Stimulated activated CD8-positive, alpha-beta memory T cell treated with anti-CD3 and anti-CD28 coated beads, Interleukin-2, amount 100 ng/mL, for 1 hour (primary cell): ENCODE results near the gene ATP6V1G2.

ENCODE experiments used
- DNase-seq, 2 donors: peaks; one replicate each; pipeline ENCODE4 v3.0.0-alpha.2; 2020; ENCODE audit warnings: low read depth in 2 of 2

ATP6V1G2 gene

DNA sequence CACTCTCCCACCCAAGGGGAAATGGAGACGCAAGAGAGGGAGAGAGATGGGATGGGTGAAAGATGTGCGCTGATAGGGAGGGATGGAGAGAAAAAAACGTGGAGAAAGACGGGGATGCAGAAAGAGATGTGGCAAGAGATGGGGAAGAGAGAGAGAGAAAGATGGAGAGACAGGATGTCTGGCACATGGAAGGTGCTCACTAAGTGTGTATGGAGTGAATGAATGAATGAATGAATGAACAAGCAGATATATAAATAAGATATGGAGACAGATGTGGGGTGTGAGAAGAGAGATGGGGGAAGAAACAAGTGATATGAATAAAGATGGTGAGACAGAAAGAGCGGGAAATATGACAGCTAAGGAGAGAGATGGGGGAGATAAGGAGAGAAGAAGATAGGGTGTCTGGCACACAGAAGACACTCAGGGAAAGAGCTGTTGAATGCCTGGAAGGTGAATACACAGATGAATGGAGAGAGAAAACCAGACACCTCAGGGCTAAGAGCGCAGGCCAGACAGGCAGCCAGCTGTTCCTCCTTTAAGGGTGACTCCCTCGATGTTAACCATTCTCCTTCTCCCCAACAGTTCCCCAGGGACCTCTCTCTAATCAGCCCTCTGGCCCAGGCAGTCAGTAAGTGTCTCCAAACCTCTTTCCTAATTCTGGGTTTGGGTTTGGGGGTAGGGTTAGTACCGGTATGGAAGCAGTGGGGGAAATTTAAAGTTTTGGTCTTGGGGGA, 29.7 kb upstream of the ATP6V1G2 start:
- DNase-seq = no peak

DNA sequence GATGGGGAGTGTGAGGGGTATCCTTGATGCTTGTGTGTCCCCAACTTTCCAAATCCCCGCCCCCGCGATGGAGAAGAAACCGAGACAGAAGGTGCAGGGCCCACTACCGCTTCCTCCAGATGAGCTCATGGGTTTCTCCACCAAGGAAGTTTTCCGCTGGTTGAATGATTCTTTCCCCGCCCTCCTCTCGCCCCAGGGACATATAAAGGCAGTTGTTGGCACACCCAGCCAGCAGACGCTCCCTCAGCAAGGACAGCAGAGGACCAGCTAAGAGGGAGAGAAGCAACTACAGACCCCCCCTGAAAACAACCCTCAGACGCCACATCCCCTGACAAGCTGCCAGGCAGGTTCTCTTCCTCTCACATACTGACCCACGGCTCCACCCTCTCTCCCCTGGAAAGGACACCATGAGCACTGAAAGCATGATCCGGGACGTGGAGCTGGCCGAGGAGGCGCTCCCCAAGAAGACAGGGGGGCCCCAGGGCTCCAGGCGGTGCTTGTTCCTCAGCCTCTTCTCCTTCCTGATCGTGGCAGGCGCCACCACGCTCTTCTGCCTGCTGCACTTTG, 29.0 kb upstream of the ATP6V1G2 start, which contains the start of gene TNF:
Gene TNF, plus strand, starts transcription at position 231 of the 567 bp plus-strand sequence. Its CDS starts 177 bp downstream, at position 408.
- DNase-seq = peak in 1 of 2 donors; percentile 72

DNA sequence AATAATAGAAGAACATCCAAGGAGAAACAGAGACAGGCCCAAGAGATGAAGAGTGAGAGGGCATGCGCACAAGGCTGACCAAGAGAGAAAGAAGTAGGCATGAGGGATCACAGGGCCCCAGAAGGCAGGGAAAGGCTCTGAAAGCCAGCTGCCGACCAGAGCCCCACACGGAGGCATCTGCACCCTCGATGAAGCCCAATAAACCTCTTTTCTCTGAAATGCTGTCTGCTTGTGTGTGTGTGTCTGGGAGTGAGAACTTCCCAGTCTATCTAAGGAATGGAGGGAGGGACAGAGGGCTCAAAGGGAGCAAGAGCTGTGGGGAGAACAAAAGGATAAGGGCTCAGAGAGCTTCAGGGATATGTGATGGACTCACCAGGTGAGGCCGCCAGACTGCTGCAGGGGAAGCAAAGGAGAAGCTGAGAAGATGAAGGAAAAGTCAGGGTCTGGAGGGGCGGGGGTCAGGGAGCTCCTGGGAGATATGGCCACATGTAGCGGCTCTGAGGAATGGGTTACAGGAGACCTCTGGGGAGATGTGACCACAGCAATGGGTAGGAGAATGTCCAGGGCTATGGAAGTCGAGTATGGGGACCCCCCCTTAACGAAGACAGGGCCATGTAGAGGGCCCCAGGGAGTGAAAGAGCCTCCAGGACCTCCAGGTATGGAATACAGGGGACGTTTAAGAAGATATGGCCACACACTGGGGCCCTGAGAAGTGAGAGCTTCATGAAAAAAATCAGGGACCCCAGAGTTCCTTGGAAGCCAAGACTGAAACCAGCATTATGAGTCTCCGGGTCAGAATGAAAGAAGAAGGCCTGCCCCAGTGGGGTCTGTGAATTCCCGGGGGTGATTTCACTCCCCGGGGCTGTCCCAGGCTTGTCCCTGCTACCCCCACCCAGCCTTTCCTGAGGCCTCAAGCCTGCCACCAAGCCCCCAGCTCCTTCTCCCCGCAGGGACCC, 28.0 kb upstream of the ATP6V1G2 start:
- no peak for DNase-seq

DNA sequence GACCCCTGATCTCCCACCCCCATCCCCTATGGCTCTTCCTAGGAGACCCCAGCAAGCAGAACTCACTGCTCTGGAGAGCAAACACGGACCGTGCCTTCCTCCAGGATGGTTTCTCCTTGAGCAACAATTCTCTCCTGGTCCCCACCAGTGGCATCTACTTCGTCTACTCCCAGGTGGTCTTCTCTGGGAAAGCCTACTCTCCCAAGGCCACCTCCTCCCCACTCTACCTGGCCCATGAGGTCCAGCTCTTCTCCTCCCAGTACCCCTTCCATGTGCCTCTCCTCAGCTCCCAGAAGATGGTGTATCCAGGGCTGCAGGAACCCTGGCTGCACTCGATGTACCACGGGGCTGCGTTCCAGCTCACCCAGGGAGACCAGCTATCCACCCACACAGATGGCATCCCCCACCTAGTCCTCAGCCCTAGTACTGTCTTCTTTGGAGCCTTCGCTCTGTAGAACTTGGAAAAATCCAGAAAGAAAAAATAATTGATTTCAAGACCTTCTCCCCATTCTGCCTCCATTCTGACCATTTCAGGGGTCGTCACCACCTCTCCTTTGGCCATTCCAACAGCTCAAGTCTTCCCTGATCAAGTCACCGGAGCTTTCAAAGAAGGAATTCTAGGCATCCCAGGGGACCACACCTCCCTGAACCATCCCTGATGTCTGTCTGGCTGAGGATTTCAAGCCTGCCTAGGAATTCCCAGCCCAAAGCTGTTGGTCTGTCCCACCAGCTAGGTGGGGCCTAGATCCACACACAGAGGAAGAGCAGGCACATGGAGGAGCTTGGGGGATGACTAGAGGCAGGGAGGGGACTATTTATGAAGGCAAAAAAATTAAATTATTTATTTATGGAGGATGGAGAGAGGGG, 27.1 kb upstream of the ATP6V1G2 start:
- DNase-seq = no peak

DNA sequence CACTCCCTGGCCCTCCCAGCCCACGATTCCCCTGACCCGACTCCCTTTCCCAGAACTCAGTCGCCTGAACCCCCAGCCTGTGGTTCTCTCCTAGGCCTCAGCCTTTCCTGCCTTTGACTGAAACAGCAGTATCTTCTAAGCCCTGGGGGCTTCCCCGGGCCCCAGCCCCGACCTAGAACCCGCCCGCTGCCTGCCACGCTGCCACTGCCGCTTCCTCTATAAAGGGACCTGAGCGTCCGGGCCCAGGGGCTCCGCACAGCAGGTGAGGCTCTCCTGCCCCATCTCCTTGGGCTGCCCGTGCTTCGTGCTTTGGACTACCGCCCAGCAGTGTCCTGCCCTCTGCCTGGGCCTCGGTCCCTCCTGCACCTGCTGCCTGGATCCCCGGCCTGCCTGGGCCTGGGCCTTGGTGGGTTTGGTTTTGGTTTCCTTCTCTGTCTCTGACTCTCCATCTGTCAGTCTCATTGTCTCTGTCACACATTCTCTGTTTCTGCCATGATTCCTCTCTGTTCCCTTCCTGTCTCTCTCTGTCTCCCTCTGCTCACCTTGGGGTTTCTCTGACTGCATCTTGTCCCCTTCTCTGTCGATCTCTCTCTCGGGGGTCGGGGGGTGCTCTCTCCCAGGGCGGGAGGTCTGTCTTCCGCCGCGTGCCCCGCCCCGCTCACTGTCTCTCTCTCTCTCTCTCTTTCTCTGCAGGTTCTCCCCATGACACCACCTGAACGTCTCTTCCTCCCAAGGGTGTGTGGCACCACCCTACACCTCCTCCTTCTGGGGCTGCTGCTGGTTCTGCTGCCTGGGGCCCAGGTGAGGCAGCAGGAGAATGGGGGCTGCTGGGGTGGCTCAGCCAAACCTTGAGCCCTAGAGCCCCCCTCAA, 25.9 kb upstream of the ATP6V1G2 start, which contains the start of gene LTA:
Gene LTA, plus strand, starts transcription at position 249 of the 871 bp plus-strand sequence. Its CDS starts 454 bp downstream, at position 703.
- DNase-seq = peak in 1 of 2 donors; percentile 62

DNA sequence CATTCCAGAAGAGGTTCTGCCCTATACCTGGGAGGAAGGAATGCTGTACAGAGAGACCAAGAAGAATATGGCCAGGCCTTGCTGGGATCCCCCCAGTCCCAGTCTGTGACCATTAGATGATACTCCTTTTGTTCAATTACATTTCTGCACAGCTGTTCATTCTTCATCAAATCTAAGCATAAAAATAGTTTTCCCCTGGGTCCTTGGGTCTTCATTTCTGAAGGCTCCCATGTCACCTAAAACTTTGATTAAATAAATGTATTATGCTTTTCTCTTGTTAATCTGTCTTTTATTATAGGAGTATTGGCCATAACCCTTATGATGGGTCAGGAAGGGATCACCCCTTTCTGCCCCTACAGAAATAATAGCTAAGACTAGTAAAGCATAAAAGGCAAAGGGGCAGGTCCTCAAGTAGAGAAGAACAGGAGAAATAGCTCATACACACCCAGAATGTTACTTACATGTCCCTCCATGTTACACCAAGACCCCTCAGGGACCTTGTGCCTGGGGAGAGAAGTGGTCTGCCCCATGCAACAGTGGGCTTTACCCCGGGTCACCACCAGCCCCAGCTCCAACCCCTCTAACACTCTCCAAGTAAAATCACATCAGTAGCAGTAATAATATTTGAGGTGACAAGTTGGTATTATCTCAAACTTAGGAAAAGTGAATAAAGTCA, 23.6 kb upstream of the ATP6V1G2 start:
- no peak for DNase-seq

DNA sequence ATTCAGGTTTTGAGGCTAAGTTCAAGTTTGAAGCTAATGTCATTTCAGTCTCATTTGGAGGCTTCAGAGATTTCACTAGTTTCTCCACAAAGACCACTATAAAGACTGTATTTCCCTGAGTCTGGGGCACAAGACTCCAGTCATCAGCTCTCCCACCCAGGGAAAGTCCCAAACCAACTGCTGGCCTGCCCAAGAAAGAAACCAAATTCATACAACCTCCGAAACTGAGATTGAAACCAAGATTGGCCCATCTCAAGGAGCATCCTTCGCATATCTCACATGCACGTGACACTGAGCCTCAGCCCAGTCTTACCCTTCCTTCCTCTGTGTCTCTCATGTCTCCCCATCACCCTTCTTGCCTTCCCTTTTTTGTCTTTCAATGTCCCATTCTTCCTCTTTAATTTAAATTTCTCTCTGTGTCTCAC, 22.1 kb upstream of the ATP6V1G2 start:
- no peak for DNase-seq

GRCh38 chr6:31567531-31568370, 21.3 kb upstream of the ATP6V1G2 start:
- DNase-seq = no peak

GRCh38 chr6:31560697-31561058, 14.3 kb upstream of the ATP6V1G2 start:
- DNase-seq = no peak

DNA sequence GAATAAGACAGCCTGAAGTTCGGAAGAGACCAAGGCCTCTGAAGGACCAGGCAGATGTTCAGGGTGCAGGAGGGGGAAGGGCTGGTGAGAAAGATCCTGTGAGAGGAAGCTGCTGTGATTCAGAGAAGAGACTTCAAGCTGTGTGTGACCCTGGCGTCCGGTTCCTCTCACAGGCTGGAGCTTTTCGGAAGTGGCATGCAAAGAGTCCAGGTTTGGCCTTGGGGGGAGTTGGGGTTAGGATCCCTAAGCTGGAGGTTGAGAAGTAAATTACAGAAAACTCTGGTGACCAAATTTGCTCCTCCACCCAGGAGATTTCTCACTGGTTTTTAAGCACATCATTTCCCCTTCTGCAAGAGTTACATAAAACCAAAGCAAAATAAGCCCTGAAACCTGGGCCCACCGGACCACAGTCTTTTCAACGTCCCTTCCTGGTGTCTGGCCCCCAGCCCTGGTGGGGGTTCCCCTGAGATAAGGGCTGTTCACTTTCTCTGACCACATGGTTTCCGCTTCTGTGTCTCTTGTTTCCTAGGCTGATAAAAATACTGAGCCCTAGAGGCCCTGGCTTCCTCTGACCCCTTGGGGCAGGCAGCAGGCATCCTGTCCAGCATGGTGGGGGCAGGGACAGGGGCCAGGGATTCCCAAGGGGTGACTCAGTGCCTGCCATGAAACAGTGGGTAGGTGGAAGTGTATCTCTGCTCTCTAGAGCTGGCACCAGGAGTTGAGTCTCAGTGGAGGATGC, 13.7 kb upstream of the ATP6V1G2 start:
- no peak for DNase-seq

DNA sequence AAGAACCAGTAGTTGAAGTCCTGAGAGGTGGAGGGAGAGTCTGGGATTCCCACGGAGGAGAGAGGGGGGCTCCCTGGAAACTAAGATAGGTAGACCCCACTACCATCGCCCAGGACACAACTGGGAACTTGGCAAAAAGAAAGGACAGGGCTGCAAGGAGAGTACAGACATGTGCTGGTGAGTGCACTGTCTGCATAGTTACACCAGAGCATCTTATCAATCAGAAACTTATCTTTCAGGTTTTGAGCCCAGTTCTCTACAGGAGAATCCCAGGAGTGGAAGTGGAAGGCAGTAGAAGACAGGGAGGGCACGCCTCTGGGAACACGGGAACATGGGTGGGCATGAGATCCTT, 13.2 kb upstream of the ATP6V1G2 start:
- no peak for DNase-seq

DNA sequence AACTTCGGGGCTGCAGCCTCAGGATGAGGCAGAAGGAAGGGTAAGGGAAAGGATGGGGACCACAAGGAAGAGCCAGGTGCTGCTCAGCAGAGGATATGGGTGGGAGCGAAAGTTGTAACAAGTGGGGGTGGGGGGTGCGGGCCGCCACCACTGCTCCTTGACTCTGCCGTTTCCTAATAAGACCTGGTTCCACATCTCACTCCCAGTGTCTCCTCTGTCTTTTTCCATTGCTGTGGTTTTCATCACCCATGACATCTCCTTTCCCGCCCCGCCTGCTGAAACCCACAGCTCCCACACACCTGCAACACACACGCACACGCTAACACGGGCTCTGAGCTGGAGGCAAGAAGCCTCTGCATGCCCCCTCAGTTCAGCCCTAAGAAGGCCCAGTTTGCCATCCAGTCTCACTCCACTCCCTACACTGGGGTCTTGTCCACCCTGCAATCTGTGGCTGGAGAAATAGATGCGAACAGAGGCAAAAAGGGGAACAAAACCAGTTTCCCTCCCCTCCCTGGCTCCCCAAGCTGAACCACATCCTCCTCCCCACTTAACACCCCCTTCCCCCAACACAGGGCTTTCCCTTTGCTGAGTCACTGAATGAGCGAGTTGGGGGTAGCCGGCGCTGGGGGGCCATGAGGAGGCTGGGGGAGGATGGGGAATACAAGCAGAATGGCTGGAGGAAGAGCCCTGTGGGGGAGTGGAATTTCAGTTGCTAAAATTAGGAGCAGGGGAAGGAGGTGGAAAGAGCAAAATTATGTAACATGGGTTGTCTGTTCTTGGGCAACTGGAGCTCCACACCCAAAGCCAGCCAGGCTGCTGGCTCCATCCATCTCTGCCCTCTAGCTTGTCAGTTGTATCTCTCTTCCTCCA, 12.5 kb upstream of the ATP6V1G2 start:
- DNase-seq = peak in 1 of 2 donors; percentile 49

DNA sequence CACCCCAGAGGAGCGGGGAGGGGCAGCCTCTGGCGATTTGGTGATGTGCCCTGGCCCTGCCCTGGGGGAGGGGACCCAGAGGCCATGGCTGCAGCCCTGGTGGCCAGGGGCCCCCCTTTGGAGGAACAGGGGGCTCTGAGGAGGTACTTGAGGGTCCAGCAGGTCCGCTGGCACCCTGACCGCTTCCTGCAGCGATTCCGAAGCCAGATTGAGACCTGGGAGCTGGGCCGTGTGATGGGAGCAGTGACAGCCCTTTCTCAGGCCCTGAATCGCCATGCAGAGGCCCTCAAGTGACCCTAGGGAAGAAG, 11.9 kb upstream of the ATP6V1G2 start:
- no peak for DNase-seq

- DNase-seq = no peak
These were observed 11.3 kb upstream of the ATP6V1G2 start for GRCh38 chr6:31557443-31558317.

- no peak for DNase-seq
These were observed 9.9 kb upstream of the ATP6V1G2 start for GRCh38 chr6:31556307-31556706.

- DNase-seq = peak in 1 of 2 donors; percentile 45
These were observed 5.0 kb upstream of the ATP6V1G2 start for GRCh38 chr6:31551371-31551770.

- no peak for DNase-seq
These were observed 2.1 kb upstream of the ATP6V1G2 start for GRCh38 chr6:31548544-31548873.
